ENCODE measurements around the gene NRG2. TPM values are rescaled to one million over a fixed set of nuclear protein-coding genes. Genes with fewer than 3 reads are reported as not detected.
A peak's percentile ranks its signal among the peaks of the same experiment; 100 is the strongest.

NRG2 gene
- total RNA-seq, 1 donor from 2014 or later: 1.9 TPM

GRCh38 chr5:140040358-140040757 lies 2.7 kb downstream of the NRG2 start:
- ATAC-seq: no peak

GRCh38 chr5:140039561-140039960 lies 3.5 kb downstream of the NRG2 start:
- peak; percentile 26 for ATAC-seq

GRCh38 chr5:140038373-140038957 lies 4.6 kb downstream of the NRG2 start:
- ATAC-seq: no peak

- no peak for ATAC-seq
These were observed 6.1 kb downstream of the NRG2 start for GRCh38 chr5:140037012-140037411.

- ATAC-seq: no peak
These were observed 7.2 kb downstream of the NRG2 start for GRCh38 chr5:140035881-140036280.

GRCh38 chr5:140033037-140033760 lies 9.9 kb downstream of the NRG2 start:
- ATAC-seq: no peak

- no peak for ATAC-seq
These were observed 10.8 kb downstream of the NRG2 start for GRCh38 chr5:140032296-140032695.

- ATAC-seq: no peak
These were observed 15.3 kb downstream of the NRG2 start for GRCh38 chr5:140027807-140028206.

GRCh38 chr5:140025736-140026135 lies 17.4 kb downstream of the NRG2 start:
- no peak for ATAC-seq

GRCh38 chr5:140024928-140025327 lies 18.2 kb downstream of the NRG2 start:
- no peak for ATAC-seq

GRCh38 chr5:140023611-140024191 lies 19.4 kb downstream of the NRG2 start:
- ATAC-seq: no peak

- ATAC-seq: no peak
These were observed 22.4 kb downstream of the NRG2 start for GRCh38 chr5:140020601-140021177.

- no peak for ATAC-seq
These were observed 24.0 kb downstream of the NRG2 start for GRCh38 chr5:140018920-140019644.

- no peak for ATAC-seq
These were observed 24.6 kb downstream of the NRG2 start for GRCh38 chr5:140018517-140018916.

- no peak for ATAC-seq
These were observed 25.0 kb downstream of the NRG2 start for GRCh38 chr5:140018096-140018481.

GRCh38 chr5:140017397-140018095 lies 25.6 kb downstream of the NRG2 start:
- ATAC-seq: no peak

- ATAC-seq: no peak
These were observed 27.4 kb downstream of the NRG2 start for GRCh38 chr5:140015706-140016105.

GRCh38 chr5:140014751-140015150 lies 28.3 kb downstream of the NRG2 start:
- no peak for ATAC-seq

GRCh38 chr5:140013536-140013935 lies 29.6 kb downstream of the NRG2 start:
- no peak for ATAC-seq

GRCh38 chr5:140012443-140012842 lies 30.7 kb downstream of the NRG2 start:
- ATAC-seq: no peak

- no peak for ATAC-seq
These were observed 31.7 kb downstream of the NRG2 start for GRCh38 chr5:140011297-140011802.

GRCh38 chr5:140010798-140011197 lies 32.3 kb downstream of the NRG2 start:
- ATAC-seq: no peak
